Measurements from ENCODE around the gene SENP5.

SENP5 gene

GRCh38 chr3:196875258-196875657 is 7.5 kb downstream of the SENP5 start:
- TF ChIP-seq, protein P1, sequence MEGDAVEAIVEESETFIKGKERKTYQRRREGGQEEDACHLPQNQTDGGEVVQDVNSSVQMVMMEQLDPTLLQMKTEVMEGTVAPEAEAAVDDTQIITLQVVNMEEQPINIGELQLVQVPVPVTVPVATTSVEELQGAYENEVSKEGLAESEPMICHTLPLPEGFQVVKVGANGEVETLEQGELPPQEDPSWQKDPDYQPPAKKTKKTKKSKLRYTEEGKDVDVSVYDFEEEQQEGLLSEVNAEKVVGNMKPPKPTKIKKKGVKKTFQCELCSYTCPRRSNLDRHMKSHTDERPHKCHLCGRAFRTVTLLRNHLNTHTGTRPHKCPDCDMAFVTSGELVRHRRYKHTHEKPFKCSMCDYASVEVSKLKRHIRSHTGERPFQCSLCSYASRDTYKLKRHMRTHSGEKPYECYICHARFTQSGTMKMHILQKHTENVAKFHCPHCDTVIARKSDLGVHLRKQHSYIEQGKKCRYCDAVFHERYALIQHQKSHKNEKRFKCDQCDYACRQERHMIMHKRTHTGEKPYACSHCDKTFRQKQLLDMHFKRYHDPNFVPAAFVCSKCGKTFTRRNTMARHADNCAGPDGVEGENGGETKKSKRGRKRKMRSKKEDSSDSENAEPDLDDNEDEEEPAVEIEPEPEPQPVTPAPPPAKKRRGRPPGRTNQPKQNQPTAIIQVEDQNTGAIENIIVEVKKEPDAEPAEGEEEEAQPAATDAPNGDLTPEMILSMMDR (conservative IDR thresholded peaks at IDR 0.05; ENCODE audit: low read depth, low read length): no peak
- no peak overlapping the region for H3K4me3 ChIP-seq (ENCODE audit: low read length)
- DNase-seq (ENCODE audit: low read depth): no peak

DNA sequence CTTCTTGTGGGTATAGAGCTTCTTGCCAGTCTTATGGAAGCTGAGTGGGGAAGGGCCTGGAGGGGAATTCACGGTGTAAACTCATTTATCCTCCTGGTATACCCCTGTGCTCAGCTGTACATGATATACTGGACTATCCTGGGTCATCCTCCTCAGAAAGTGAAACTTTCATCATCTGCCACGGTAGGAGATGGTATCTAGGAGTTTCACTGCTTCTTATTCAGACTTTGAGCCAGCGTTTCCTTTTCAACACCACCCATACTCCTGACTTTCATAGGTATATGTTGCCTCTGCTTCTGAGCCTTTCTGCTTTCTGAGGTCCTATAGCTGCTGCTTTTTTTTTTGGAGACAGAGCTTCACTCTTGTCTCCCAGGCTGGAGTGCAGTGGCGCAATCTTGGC is 15.6 kb downstream of the SENP5 start:
- DNase-seq (ENCODE audit: low read depth): no peak
- TF ChIP-seq, protein P1 (conservative IDR thresholded peaks at IDR 0.05; ENCODE audit: low read depth, low read length): no peak
- no peak overlapping the region for H3K4me3 ChIP-seq (ENCODE audit: low read length)

DNA sequence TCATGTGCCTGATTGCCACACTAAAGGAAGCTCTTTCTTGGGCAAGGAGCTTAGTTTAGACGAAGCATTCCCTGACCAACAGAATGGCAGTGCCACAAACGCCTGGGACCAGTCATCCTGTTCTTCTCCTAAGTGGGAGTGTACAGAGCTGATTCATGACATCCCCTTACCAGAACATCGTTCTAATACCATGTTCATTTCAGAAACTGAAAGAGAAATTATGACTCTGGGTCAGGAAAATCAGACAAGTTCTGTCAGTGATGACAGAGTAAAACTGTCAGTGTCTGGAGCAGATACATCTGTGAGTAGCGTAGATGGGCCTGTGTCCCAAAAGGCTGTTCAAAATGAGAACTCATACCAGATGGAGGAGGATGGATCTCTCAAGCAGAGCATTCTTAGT is 18.4 kb downstream of the SENP5 start:
- DNase-seq (ENCODE audit: low read depth): no peak
- H3K4me3 ChIP-seq (ENCODE audit: low read length): no peak overlapping the region
- TF ChIP-seq, protein P1 (conservative IDR thresholded peaks at IDR 0.05; ENCODE audit: low read depth, low read length): no peak

- no peak for DNase-seq (ENCODE audit: low read depth)
- H3K4me3 ChIP-seq (ENCODE audit: low read length): no peak overlapping the region
- TF ChIP-seq, protein P1 (conservative IDR thresholded peaks at IDR 0.05; ENCODE audit: low read depth, low read length): no peak
These were observed 22.4 kb downstream of the SENP5 start for GRCh38 chr3:196889844-196890708.

- H3K4me3 ChIP-seq (ENCODE audit: low read length): no peak overlapping the region
- TF ChIP-seq, protein P1 (conservative IDR thresholded peaks at IDR 0.05; ENCODE audit: low read depth, low read length): no peak
- DNase-seq (ENCODE audit: low read depth): peak; percentile 4
These were observed 27.0 kb downstream of the SENP5 start for GRCh38 chr3:196894557-196895295.

GRCh38 chr3:196896229-196896628 is 28.5 kb downstream of the SENP5 start:
- no peak overlapping the region for H3K4me3 ChIP-seq (ENCODE audit: low read length)
- no peak for DNase-seq (ENCODE audit: low read depth)
- TF ChIP-seq, protein P1 (conservative IDR thresholded peaks at IDR 0.05; ENCODE audit: low read depth, low read length): no peak

Data from retinal pigment epithelial cell (primary cell).